ENCODE results near the gene GRIK4.

GRIK4 gene

GRCh38 chr11:120511820-120512738 lies 531 bp downstream of the GRIK4 start:
- DNase-seq, result no peak

GRCh38 chr11:120512739-120513435 lies 1.3 kb downstream of the GRIK4 start:
- no peak for DNase-seq

- no peak for DNase-seq
Observed at GRCh38 chr11:120513436-120514315, 2.1 kb downstream of the GRIK4 start.

GRCh38 chr11:120514541-120515121 lies 3.1 kb downstream of the GRIK4 start:
- no peak for DNase-seq

- DNase-seq, result no peak
Observed at GRCh38 chr11:120515186-120515723, 3.7 kb downstream of the GRIK4 start.

- DNase-seq, result no peak
Observed at GRCh38 chr11:120516461-120517389, 5.2 kb downstream of the GRIK4 start.

GRCh38 chr11:120517390-120517761 lies 5.8 kb downstream of the GRIK4 start:
- no peak for DNase-seq

- no peak for DNase-seq
Observed at GRCh38 chr11:120517801-120518291, 6.3 kb downstream of the GRIK4 start.

- no peak for DNase-seq
Observed at GRCh38 chr11:120518356-120518755, 6.8 kb downstream of the GRIK4 start.

GRCh38 chr11:120519474-120519873 lies 7.9 kb downstream of the GRIK4 start:
- no peak for DNase-seq

GRCh38 chr11:120520091-120520822 lies 8.7 kb downstream of the GRIK4 start:
- no peak for DNase-seq

- DNase-seq, result no peak
Observed at GRCh38 chr11:120521176-120521575, 9.6 kb downstream of the GRIK4 start.

GRCh38 chr11:120522021-120522420 lies 10.5 kb downstream of the GRIK4 start:
- DNase-seq, result no peak

- DNase-seq, result no peak
Observed at GRCh38 chr11:120522736-120523135, 11.2 kb downstream of the GRIK4 start.

GRCh38 chr11:120523196-120523595 lies 11.6 kb downstream of the GRIK4 start:
- DNase-seq, result no peak

GRCh38 chr11:120524536-120525085 lies 13.1 kb downstream of the GRIK4 start:
- no peak for DNase-seq

- no peak for DNase-seq
Observed at GRCh38 chr11:120525261-120526171, 14.0 kb downstream of the GRIK4 start.

GRCh38 chr11:120526241-120526640 lies 14.7 kb downstream of the GRIK4 start:
- DNase-seq, result no peak
